Mesenchymal stem cell (in vitro differentiated cells and primary cell): Measurements from ENCODE around the gene CENPP.

Source experiments
- DNase-seq: peaks from one replicate; pipeline ENCODE4 v3.0.0-alpha.2; 2013
- H2AFZ ChIP-seq: one replicate; pipeline ENCODE4 v1.6.1; 2013; ENCODE audit warnings: low read depth, mild to moderate bottlenecking, control low read depth, inconsistent platforms, low read length, moderate library complexity
- H2AK5ac ChIP-seq: 2 replicates; pipeline ENCODE4 v1.6.1; 2013; ENCODE audit warnings: low read length, moderate library complexity, mild to moderate bottlenecking, inconsistent platforms; ENCODE audit not compliant: severe bottlenecking
- H2BK120ac ChIP-seq: one replicate; pipeline ENCODE4 v1.6.1; 2013; ENCODE audit warnings: low read depth, mild to moderate bottlenecking, inconsistent platforms, low read length, moderate library complexity
- H2BK12ac ChIP-seq, 2 experiments: one replicate each; pipeline ENCODE4 v1.6.1; 2013; ENCODE audit warnings: inconsistent platforms in 2 of 2, low read length in 2 of 2, mild to moderate bottlenecking in 2 of 2, moderate library complexity in 2 of 2, control low read depth in 1 of 2
- H2BK15ac ChIP-seq: one replicate; pipeline ENCODE4 v1.6.1; 2013; ENCODE audit warnings: mild to moderate bottlenecking, low read depth, inconsistent platforms; ENCODE audit not compliant: poor library complexity, severe bottlenecking
- H2BK5ac ChIP-seq: 2 replicates; pipeline ENCODE4 v1.6.1; 2013; ENCODE audit warnings: low read depth, mild to moderate bottlenecking, low read length, control low read depth, inconsistent platforms; ENCODE audit not compliant: poor library complexity, severe bottlenecking
- H3K14ac ChIP-seq, 2 experiments: one replicate each; pipeline ENCODE4 v1.6.1; 2013; ENCODE audit warnings: inconsistent platforms in 2 of 2, low read length in 2 of 2, control low read depth in 1 of 2, mild to moderate bottlenecking in 1 of 2, moderate library complexity in 1 of 2
- H3K18ac ChIP-seq, 2 experiments: one replicate each; pipeline ENCODE4 v1.6.1; 2013; ENCODE audit warnings: inconsistent platforms in 2 of 2, low read length in 2 of 2, control low read depth in 1 of 2, low read depth in 1 of 2, mild to moderate bottlenecking in 1 of 2
- H3K23ac ChIP-seq, 2 experiments: one replicate each; pipeline ENCODE4 v1.6.1; 2013; ENCODE audit warnings: inconsistent platforms in 2 of 2, low read length in 2 of 2, mild to moderate bottlenecking in 2 of 2, moderate library complexity in 2 of 2, control low read depth in 1 of 2
- H3K27ac ChIP-seq: 2 replicates; pipeline ENCODE4 v1.5.1; 2013; ENCODE audit warnings: mild to moderate bottlenecking, moderate library complexity, low read length, control low read depth, inconsistent platforms; ENCODE audit not compliant: poor library complexity, severe bottlenecking
- H3K27me3 ChIP-seq, 2 experiments: 2 replicates each; pipeline versions ENCODE4 v1.6.1 to v1.7.0; 2013; ENCODE audit warnings: low read length in 2 of 2, mild to moderate bottlenecking in 2 of 2, moderate library complexity in 2 of 2, control low read depth in 1 of 2, inconsistent platforms in 1 of 2; ENCODE audit not compliant: control insufficient read depth in 1 of 2, insufficient read depth in 1 of 2
- H3K36me3 ChIP-seq, 2 experiments: 2 replicates each; pipeline versions ENCODE4 v1.6.1 to v1.7.0; 2013; ENCODE audit warnings: low read length in 2 of 2, control low read depth in 1 of 2, inconsistent platforms in 1 of 2, low read depth in 1 of 2, mild to moderate bottlenecking in 1 of 2; ENCODE audit not compliant: insufficient read depth in 2 of 2, control insufficient read depth in 1 of 2
- H3K4ac ChIP-seq, 2 experiments: one replicate each; pipeline ENCODE4 v1.6.1; 2013; ENCODE audit warnings: inconsistent platforms in 2 of 2, low read length in 2 of 2, mild to moderate bottlenecking in 2 of 2, moderate library complexity in 2 of 2, control low read depth in 1 of 2, low read depth in 1 of 2
- H3K4me1 ChIP-seq: 2 replicates; pipeline ENCODE4 v1.6.1; 2013; ENCODE audit warnings: low read depth, low read length, control low read depth; ENCODE audit not compliant: control insufficient read depth, insufficient read depth
- H3K4me2 ChIP-seq: 2 replicates; pipeline ENCODE4 v1.6.1; 2013; ENCODE audit warnings: low read length, mild to moderate bottlenecking, inconsistent platforms; ENCODE audit not compliant: poor library complexity, severe bottlenecking
- H3K4me3 ChIP-seq, 2 experiments: 2 replicates each; pipeline versions ENCODE4 v1.5.1 to v1.7.0; 2013; ENCODE audit warnings: low read length in 2 of 2, mild to moderate bottlenecking in 2 of 2, control low read depth in 1 of 2, low read depth in 1 of 2; ENCODE audit not compliant: insufficient read depth in 1 of 2
- H3K79me1 ChIP-seq: replicated peaks from 2 replicates; pipeline ENCODE4 v1.6.1; 2013; ENCODE audit warnings: mild to moderate bottlenecking, control low read depth, low read length, inconsistent platforms; ENCODE audit not compliant: poor library complexity, severe bottlenecking
- H3K9ac ChIP-seq: 2 replicates; pipeline ENCODE4 v1.7.0; 2013; ENCODE audit warnings: mild to moderate bottlenecking, low read length, moderate library complexity
- H3K9me3 ChIP-seq: 2 replicates; pipeline ENCODE4 v1.7.0; 2013; ENCODE audit warnings: mild to moderate bottlenecking, low read length; ENCODE audit not compliant: control insufficient read depth
- H4K8ac ChIP-seq: one replicate; pipeline ENCODE4 v1.6.1; 2013; ENCODE audit warnings: inconsistent platforms, mild to moderate bottlenecking, low read length, moderate library complexity
- H4K91ac ChIP-seq: one replicate; pipeline ENCODE4 v1.6.1; 2013; ENCODE audit warnings: mild to moderate bottlenecking, low read length, inconsistent platforms
- WGBS: methylation state at CpG from one replicate; pipeline ENCODE4 v1.1.7; 2013; ENCODE audit warnings: mixed read lengths; 5-methylcytosine and 5-hydroxymethylcytosine counted together

The CENPP gene

GRCh38 chr9:92637886-92638620 lies 312.3 kb downstream of the CENPP start:
- Histone ChIP-seq H3K4me3 (peak overlapping the region in 1 of 2 experiments; percentile 10), H2AFZ (no peak overlapping the region), H3K23ac (no peak overlapping the region), H3K4me2 (no peak overlapping the region), H3K36me3 (peaks cover 91 to 95% of the 10 kb centered on the region in 2 experiments), H3K9ac (no peak overlapping the region), H3K9me3 (no peaks in the 10 kb centered on the region), H2BK15ac (no peak overlapping the region), H3K18ac (no peak overlapping the region), H3K4me1 (peaks cover 4% of the 10 kb centered on the region), H3K27ac (no peak overlapping the region), H4K8ac (no peak overlapping the region), H2AK5ac (no peak overlapping the region), H2BK120ac (no peak overlapping the region), H3K14ac (no peak overlapping the region), H3K27me3 (no peaks in the 10 kb centered on the region), H2BK12ac (no peak overlapping the region), H2BK5ac (no peak overlapping the region), H4K91ac (no peak overlapping the region), H3K4ac (no peak overlapping the region), H3K79me1 (peaks cover 57% of the 10 kb centered on the region)
- WGBS: 97% methylated on average over 26 of the region's 26 CpGs
- no peak for DNase-seq

GRCh38 chr9:92638621-92639101 lies 312.9 kb downstream of the CENPP start:
- no peak overlapping the region for H2AK5ac ChIP-seq
- no peak overlapping the region for H3K9ac ChIP-seq
- H2BK15ac ChIP-seq: no peak overlapping the region
- H3K18ac ChIP-seq: no peak overlapping the region
- H3K4me1 ChIP-seq: peaks cover 4% of the 10 kb centered on the region
- DNase-seq: no peak
- H3K4me3 ChIP-seq: no peak overlapping the region
- H3K79me1 ChIP-seq: peaks cover 57% of the 10 kb centered on the region
- H3K9me3 ChIP-seq: no peaks in the 10 kb centered on the region
- no peak overlapping the region for H2BK12ac ChIP-seq
- WGBS: 98% methylated on average over 4 of the region's 5 CpGs
- H3K4ac ChIP-seq: no peak overlapping the region
- no peaks in the 10 kb centered on the region for H3K27me3 ChIP-seq
- no peak overlapping the region for H3K23ac ChIP-seq
- H4K8ac ChIP-seq: no peak overlapping the region
- no peak overlapping the region for H2BK120ac ChIP-seq
- peaks cover 89 to 91% of the 10 kb centered on the region in 2 experiments for H3K36me3 ChIP-seq
- H2BK5ac ChIP-seq: no peak overlapping the region
- no peak overlapping the region for H3K14ac ChIP-seq
- no peak overlapping the region for H3K4me2 ChIP-seq
- H3K27ac ChIP-seq: no peak overlapping the region
- H2AFZ ChIP-seq: no peak overlapping the region
- H4K91ac ChIP-seq: no peak overlapping the region

GRCh38 chr9:92639124-92639523 lies 313.4 kb downstream of the CENPP start:
- H3K18ac ChIP-seq: no peak overlapping the region
- H4K8ac ChIP-seq: no peak overlapping the region
- H3K27ac ChIP-seq: no peak overlapping the region
- no peak overlapping the region for H3K9ac ChIP-seq
- WGBS: 98% methylated on average over 7 of the region's 7 CpGs
- H2BK5ac ChIP-seq: no peak overlapping the region
- H2BK15ac ChIP-seq: no peak overlapping the region
- no peak overlapping the region for H3K4me3 ChIP-seq
- no peak overlapping the region for H2BK12ac ChIP-seq
- no peak overlapping the region for H3K23ac ChIP-seq
- peaks cover 54% of the 10 kb centered on the region for H3K79me1 ChIP-seq
- no peak for DNase-seq
- peaks cover 84 to 91% of the 10 kb centered on the region in 2 experiments for H3K36me3 ChIP-seq
- H3K4me1 ChIP-seq: peaks cover 4% of the 10 kb centered on the region
- H3K14ac ChIP-seq: no peak overlapping the region
- H3K9me3 ChIP-seq: no peaks in the 10 kb centered on the region
- H2BK120ac ChIP-seq: no peak overlapping the region
- no peak overlapping the region for H3K4ac ChIP-seq
- no peaks in the 10 kb centered on the region for H3K27me3 ChIP-seq
- no peak overlapping the region for H2AK5ac ChIP-seq
- H2AFZ ChIP-seq: no peak overlapping the region
- no peak overlapping the region for H3K4me2 ChIP-seq
- H4K91ac ChIP-seq: no peak overlapping the region

GRCh38 chr9:92639791-92640271 lies 314.1 kb downstream of the CENPP start:
- H3K4me2 ChIP-seq: no peak overlapping the region
- DNase-seq: no peak
- H3K14ac ChIP-seq: no peak overlapping the region
- H4K8ac ChIP-seq: no peak overlapping the region
- 96% methylated on average over 9 of the region's 9 CpGs for WGBS
- H2AK5ac ChIP-seq: no peak overlapping the region
- no peak overlapping the region for H2AFZ ChIP-seq
- no peak overlapping the region for H3K9ac ChIP-seq
- no peaks in the 10 kb centered on the region for H3K9me3 ChIP-seq
- peaks cover 52% of the 10 kb centered on the region for H3K79me1 ChIP-seq
- H3K4ac ChIP-seq: no peak overlapping the region
- no peak overlapping the region for H2BK12ac ChIP-seq
- H3K27me3 ChIP-seq: no peaks in the 10 kb centered on the region
- H3K4me1 ChIP-seq: peaks cover under 1% of the 10 kb centered on the region
- no peak overlapping the region for H4K91ac ChIP-seq
- no peak overlapping the region for H3K4me3 ChIP-seq
- H3K23ac ChIP-seq: no peak overlapping the region
- H2BK120ac ChIP-seq: no peak overlapping the region
- no peak overlapping the region for H3K27ac ChIP-seq
- H3K36me3 ChIP-seq: peaks cover 78 to 96% of the 10 kb centered on the region in 2 experiments
- H2BK5ac ChIP-seq: no peak overlapping the region
- no peak overlapping the region for H2BK15ac ChIP-seq
- no peak overlapping the region for H3K18ac ChIP-seq
